GM21786 (cell line): ENCODE data around the gene TEX54.
"Not testable (repeated sequence)": the region's sequence is repeated elsewhere in the genome, so short reads cannot be mapped to it uniquely, and the experiment has no call there.

Experiments
- ATAC-seq: cut with Tn5 transposase; IDR thresholded peaks from one replicate; pipeline ENCODE4 v1.9.1; 2021; ENCODE audit not compliant: unreplicated experiment

The TEX54 gene

GRCh38 chr11:62832336-62833234, at the start of gene TEX54:
TEX54 (minus strand) TSS chr11:62832841.
- no peak for ATAC-seq

- ATAC-seq: no peak
These were observed 49.7 kb upstream of the TEX54 start for GRCh38 chr11:62882431-62882749.

GRCh38 chr11:62881579-62882430, 49.2 kb upstream of the TEX54 start:
- ATAC-seq: peak; percentile 49

DNA sequence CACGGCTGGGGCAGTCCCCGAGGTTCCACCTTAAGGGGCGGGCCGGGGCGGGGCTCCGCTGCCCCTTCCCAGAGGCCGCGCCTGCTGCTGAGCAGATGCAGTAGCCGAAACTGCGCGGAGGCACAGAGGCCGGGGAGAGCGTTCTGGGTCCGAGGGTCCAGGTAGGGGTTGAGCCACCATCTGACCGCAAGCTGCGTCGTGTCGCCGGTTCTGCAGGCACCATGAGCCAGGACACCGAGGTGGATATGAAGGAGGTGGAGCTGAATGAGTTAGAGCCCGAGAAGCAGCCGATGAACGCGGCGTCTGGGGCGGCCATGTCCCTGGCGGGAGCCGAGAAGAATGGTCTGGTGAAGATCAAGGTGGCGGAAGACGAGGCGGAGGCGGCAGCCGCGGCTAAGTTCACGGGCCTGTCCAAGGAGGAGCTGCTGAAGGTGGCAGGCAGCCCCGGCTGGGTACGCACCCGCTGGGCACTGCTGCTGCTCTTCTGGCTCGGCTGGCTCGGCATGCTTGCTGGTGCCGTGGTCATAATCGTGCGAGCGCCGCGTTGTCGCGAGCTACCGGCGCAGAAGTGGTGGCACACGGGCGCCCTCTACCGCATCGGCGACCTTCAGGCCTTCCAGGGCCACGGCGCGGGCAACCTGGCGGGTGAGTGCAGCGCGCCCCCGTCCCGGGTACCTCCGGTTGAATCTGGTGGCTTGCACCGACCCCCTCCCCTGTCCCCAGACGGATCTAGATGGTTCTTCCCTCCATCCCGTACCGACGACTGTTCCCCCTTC, 48.4 kb upstream of the TEX54 start, which contains the start of gene SLC3A2:
SLC3A2 (plus strand) TSS at position 94 of the 776 bp plus-strand sequence; CDS start at position 222, 128 bp downstream.
- ATAC-seq: peak; percentile 72

DNA sequence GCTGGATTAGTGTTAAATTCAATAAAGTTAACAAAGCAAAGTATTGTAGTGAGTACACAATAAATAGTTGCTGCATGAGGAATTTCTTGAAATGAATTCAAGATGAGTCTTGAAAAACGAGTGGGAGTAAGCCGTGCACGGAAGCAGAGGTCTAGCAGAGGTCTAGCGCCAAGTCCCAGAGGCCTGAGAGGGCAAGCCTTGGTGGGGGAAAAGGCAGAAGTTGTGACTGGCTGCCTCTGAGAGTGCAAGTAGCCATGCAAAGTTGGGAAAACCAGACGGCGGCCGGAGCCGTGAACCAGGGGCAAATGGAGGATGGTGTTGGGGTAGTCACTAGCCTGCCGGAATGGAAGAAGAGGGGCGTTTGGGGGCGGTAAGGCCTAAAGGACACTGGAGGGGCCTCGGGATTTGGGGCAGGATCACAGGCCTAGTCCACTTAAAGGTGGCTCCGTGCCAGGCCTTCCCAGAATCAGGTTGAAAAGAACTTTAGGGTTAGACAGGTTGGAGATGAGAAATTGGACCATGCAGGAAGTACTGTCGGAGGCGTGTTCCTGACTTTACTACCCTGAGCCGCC, 47.7 kb upstream of the TEX54 start:
- ATAC-seq: peak; percentile 13

DNA sequence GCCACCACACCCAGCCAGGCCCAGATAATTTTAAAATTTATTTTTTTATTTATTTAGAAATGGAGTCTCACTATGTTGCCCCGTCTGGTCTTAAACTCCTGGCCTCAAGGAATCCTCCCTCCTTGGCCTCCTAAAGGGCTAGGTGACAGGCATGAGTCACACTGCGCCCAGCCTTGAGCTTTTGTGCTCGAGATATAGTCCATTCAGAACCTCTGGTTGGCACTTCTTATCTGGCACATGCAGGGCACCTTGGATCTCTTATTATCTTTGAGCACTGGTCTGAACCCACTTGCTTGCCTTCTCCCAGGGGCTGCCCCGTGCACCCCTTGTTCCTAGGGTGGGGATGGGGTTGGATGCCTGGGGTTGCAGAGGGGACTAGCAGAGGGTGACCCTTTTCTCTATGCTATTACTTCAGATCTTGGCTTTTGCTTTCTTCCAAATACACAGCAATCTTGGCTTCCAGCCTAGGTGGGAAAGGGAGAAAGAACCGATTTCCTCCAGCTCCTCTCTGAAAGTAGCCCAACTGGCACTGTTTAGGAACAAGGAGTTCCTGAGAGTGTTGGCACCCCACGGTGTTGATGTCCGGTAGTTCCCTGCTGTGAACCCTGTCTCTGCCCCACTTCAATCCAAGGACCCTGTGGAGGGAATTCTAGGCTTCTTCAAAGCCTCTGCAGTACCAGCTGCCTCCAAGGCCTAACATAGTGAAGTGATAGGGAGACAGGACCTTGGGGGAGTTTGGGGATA, 46.8 kb upstream of the TEX54 start:
- no peak for ATAC-seq

- ATAC-seq: no peak
These were observed 44.1 kb upstream of the TEX54 start for GRCh38 chr11:62876712-62877111.

DNA sequence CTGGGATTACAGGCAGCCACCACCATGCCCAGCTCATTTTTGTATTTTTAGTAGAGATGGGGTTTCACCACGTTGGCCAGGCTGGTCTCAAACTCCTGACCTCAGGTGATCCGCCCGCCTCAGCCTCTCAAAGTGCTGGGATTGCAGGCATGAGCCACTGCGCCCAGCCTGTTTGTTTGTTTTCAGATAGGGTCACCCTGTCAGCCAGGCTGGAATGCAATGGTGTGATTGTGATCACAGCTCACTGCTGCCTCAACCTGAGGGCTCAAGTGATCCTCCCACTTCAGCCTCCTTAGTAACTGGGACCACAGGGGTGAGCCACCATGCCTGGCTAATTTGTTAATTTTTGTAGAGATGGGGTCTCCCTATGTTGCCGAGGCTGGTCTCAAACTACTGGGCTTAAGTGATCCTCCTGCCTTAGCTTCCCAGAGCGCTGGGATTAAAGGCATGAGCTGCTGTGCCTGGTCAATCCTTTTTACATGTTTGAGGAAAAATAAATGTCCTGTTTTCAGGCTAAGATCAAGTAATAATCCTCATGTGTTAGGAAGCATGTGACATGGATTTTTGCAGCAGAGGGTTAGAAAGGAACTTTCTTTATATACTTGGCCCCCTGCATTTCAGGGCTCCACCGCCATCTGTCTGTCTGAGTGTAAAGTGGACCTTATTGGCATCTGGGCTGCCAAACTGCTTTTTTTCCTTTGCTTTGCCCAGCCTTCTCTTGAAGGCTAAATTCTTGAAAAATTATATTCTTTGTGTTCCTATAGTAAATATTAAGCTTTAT, 43.2 kb upstream of the TEX54 start:
- no peak for ATAC-seq

- no peak for ATAC-seq
These were observed 42.2 kb upstream of the TEX54 start for GRCh38 chr11:62874851-62875250.

- no peak for ATAC-seq
These were observed 33.0 kb upstream of the TEX54 start for GRCh38 chr11:62865635-62866034.

DNA sequence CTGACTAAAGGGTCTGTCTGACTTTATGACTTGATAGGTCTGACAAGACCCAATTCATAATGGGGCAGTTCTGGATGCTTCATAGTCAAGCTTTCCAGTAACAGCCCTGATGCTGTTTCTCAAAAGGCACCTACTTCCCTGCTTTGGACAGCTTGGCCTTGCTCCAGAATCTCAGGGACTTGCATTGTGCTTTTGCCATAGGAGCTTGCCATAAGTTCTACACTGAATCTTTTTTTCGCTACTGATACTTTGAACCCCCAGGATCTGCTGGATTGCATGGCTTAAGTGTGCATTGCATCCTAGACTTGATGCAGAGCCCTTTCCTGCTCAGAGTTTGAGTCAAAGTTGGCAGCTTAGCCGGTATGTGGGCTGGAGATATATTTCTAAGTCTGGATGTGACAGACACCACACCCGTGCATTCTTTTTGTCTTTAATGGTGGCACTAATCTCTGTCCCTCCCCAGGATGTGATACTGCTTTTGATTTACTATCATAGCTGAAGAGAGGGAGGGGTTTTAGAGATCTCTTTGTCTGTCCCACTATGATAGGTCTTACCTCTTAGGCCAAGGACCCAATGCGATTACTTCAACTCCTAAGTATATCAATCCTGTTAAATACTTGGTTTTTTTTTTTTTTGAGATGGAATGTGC, 31.2 kb upstream of the TEX54 start:
- no peak for ATAC-seq

GRCh38 chr11:62861564-62862192, 29.0 kb upstream of the TEX54 start:
- ATAC-seq: not testable (repeated sequence)

- peak; percentile 42 for ATAC-seq
These were observed 28.4 kb upstream of the TEX54 start for GRCh38 chr11:62860835-62861563.

- ATAC-seq: not testable (repeated sequence)
These were observed 26.7 kb upstream of the TEX54 start for GRCh38 chr11:62859281-62859703.

DNA sequence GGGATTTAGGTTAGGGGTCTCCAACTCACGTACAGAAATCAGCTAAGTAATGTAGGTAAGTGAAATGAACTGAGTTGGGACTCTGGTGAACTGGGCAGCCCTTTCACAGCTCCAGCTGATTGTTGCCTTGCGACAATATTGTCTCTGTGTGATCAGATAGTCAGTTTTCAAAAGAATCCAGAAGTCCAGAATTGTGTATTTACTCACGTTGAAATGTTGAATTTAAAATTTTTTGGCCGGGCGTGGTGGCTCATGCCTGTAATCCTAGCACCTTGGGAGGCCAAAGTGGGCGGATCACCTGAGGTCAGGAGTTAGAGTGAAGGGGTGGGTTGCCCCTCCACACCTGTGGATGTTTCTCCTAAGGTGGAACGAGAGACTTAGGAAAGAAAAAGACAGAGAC, 25.6 kb upstream of the TEX54 start:
- no peak for ATAC-seq

- ATAC-seq: no peak
These were observed 24.9 kb upstream of the TEX54 start for GRCh38 chr11:62857541-62857982.

- ATAC-seq: no peak
These were observed 23.8 kb upstream of the TEX54 start for GRCh38 chr11:62856333-62856895.
